Parathyroid adenoma (tissue), 2 donors: ENCODE data around the gene HSD3B7.

Source experiments
- H2AFZ ChIP-seq: fragments of 300-600 bp; sonication (generic); one replicate; pipeline ENCODE4 v1.7.0; 2017; ENCODE audit warnings: antibody characterized with exemption, mild to moderate bottlenecking
- H3K27ac ChIP-seq: fragments of 300-600 bp; sonication (generic); one replicate; pipeline ENCODE4 v1.7.0; 2017
- H3K27me3 ChIP-seq: fragments of 300-600 bp; sonication (generic); one replicate; pipeline ENCODE4 v1.7.0; 2017; ENCODE audit warnings: low read length; ENCODE audit not compliant: control insufficient read depth, insufficient read depth
- H3K36me3 ChIP-seq: fragments of 300-600 bp; sonication (generic); one replicate; pipeline ENCODE4 v1.7.0; 2017; ENCODE audit warnings: low read length; ENCODE audit not compliant: control insufficient read depth, insufficient read depth
- H3K4me1 ChIP-seq: fragments of 300-600 bp; sonication (generic); one replicate; pipeline ENCODE4 v1.7.0; 2017; ENCODE audit warnings: control low read depth
- H3K4me2 ChIP-seq: fragments of 300-600 bp; sonication (generic); one replicate; pipeline ENCODE4 v1.7.0; 2017; ENCODE audit warnings: low read length
- H3K4me3 ChIP-seq: fragments of 300-600 bp; sonication (generic); one replicate; pipeline ENCODE4 v1.7.0; 2017; ENCODE audit warnings: low read depth, low read length
- H3K79me2 ChIP-seq: fragments of 300-600 bp; sonication (generic); one replicate; pipeline ENCODE4 v1.7.0; 2017; ENCODE audit warnings: control low read depth
- H3K9ac ChIP-seq: fragments of 300-600 bp; sonication (generic); one replicate; pipeline ENCODE4 v1.7.0; 2017; ENCODE audit warnings: mild to moderate bottlenecking
- H3K9me3 ChIP-seq: fragments of 300-600 bp; sonication (generic); one replicate; pipeline ENCODE4 v1.7.0; 2017; ENCODE audit warnings: low read length; ENCODE audit not compliant: control insufficient read depth
- TF ChIP-seq, protein P1 (sequence below): fragments of 300-600 bp; sonication (generic); IDR thresholded peaks from one replicate; pipeline ENCODE4 v1.7.0; 2017; ENCODE audit warnings: antibody characterized with exemption, mild to moderate bottlenecking
- donor health status: primary hyperparathyroidism.

Gene HSD3B7

GRCh38 chr16:30998852-30999761 is 14.1 kb downstream of the HSD3B7 start:
- peak overlapping the region; percentile 39 for H3K27ac ChIP-seq

GRCh38 chr16:31000671-31001382 is 15.8 kb downstream of the HSD3B7 start:
- no peaks in the 10 kb centered on the region for H3K27me3 ChIP-seq
- H3K9ac ChIP-seq, result no peak overlapping the region
- H3K4me3 ChIP-seq, result no peak overlapping the region
- no peaks in the 10 kb centered on the region for H3K9me3 ChIP-seq
- H3K4me2 ChIP-seq, result no peak overlapping the region
- H3K4me1 ChIP-seq, result peaks cover 14% of the 10 kb centered on the region
- H3K36me3 ChIP-seq, result no peaks in the 10 kb centered on the region
- no peak overlapping the region for H2AFZ ChIP-seq
- H3K27ac ChIP-seq, result no peak overlapping the region
- TF ChIP-seq, protein P1, sequence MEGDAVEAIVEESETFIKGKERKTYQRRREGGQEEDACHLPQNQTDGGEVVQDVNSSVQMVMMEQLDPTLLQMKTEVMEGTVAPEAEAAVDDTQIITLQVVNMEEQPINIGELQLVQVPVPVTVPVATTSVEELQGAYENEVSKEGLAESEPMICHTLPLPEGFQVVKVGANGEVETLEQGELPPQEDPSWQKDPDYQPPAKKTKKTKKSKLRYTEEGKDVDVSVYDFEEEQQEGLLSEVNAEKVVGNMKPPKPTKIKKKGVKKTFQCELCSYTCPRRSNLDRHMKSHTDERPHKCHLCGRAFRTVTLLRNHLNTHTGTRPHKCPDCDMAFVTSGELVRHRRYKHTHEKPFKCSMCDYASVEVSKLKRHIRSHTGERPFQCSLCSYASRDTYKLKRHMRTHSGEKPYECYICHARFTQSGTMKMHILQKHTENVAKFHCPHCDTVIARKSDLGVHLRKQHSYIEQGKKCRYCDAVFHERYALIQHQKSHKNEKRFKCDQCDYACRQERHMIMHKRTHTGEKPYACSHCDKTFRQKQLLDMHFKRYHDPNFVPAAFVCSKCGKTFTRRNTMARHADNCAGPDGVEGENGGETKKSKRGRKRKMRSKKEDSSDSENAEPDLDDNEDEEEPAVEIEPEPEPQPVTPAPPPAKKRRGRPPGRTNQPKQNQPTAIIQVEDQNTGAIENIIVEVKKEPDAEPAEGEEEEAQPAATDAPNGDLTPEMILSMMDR, result no peak
- H3K79me2 ChIP-seq, result no peaks in the 10 kb centered on the region

More at GRCh38 chr16:30998852-30999761, 14.1 kb downstream of the HSD3B7 start:
- Histone ChIP-seq H3K4me3 (no peak overlapping the region), H3K4me2 (no peak overlapping the region), H3K4me1 (peaks cover 14% of the 10 kb centered on the region), H3K9ac (no peak overlapping the region), H2AFZ (peak overlapping the region; percentile 60), H3K79me2 (no peaks in the 10 kb centered on the region), H3K9me3 (no peaks in the 10 kb centered on the region), H3K27me3 (no peaks in the 10 kb centered on the region), H3K36me3 (no peaks in the 10 kb centered on the region)
- TF ChIP-seq, protein P1, result no peak

GRCh38 chr16:31001507-31002249 is 16.7 kb downstream of the HSD3B7 start:
- H3K79me2 ChIP-seq, result no peaks in the 10 kb centered on the region
- H3K36me3 ChIP-seq, result no peaks in the 10 kb centered on the region
- no peaks in the 10 kb centered on the region for H3K9me3 ChIP-seq
- H3K27ac ChIP-seq, result peak overlapping the region; percentile 47
- peak overlapping the region; percentile 72 for H2AFZ ChIP-seq
- H3K4me2 ChIP-seq, result no peak overlapping the region
- TF ChIP-seq, protein P1, result no peak
- H3K27me3 ChIP-seq, result no peaks in the 10 kb centered on the region
- H3K4me3 ChIP-seq, result no peak overlapping the region
- H3K4me1 ChIP-seq, result peaks cover 14% of the 10 kb centered on the region
- H3K9ac ChIP-seq, result no peak overlapping the region

GRCh38 chr16:31002250-31002700 is 17.3 kb downstream of the HSD3B7 start:
- no peaks in the 10 kb centered on the region for H3K27me3 ChIP-seq
- TF ChIP-seq, protein P1, result no peak
- peaks cover 12% of the 10 kb centered on the region for H3K4me1 ChIP-seq
- H3K9ac ChIP-seq, result no peak overlapping the region
- H3K9me3 ChIP-seq, result no peaks in the 10 kb centered on the region
- no peaks in the 10 kb centered on the region for H3K36me3 ChIP-seq
- no peak overlapping the region for H3K4me2 ChIP-seq
- peak overlapping the region; percentile 72 for H2AFZ ChIP-seq
- no peaks in the 10 kb centered on the region for H3K79me2 ChIP-seq
- H3K27ac ChIP-seq, result peak overlapping the region; percentile 47
- no peak overlapping the region for H3K4me3 ChIP-seq
